AG08396 (cell line): Measurements from ENCODE around the gene ARHGAP42.

Source experiments
- DNase-seq: peaks from one replicate; pipeline ENCODE4 v3.0.0; 2012; ENCODE audit warnings: low spot score, mixed read lengths

The ARHGAP42 gene

GRCh38 chr11:100801225-100801999 is 114.3 kb downstream of the ARHGAP42 start:
- DNase-seq: no peak

- DNase-seq: no peak
Measured at GRCh38 chr11:100805506-100806199, 118.6 kb downstream of the ARHGAP42 start.

- DNase-seq: no peak
Measured at GRCh38 chr11:100806296-100806695, 119.2 kb downstream of the ARHGAP42 start.

GRCh38 chr11:100808904-100809491 is 121.9 kb downstream of the ARHGAP42 start:
- no peak for DNase-seq

GRCh38 chr11:100810146-100810545 is 123.1 kb downstream of the ARHGAP42 start:
- no peak for DNase-seq

- DNase-seq: no peak
Measured at GRCh38 chr11:100810666-100811065, 123.6 kb downstream of the ARHGAP42 start.

- no peak for DNase-seq
Measured at GRCh38 chr11:100812517-100812916, 125.4 kb downstream of the ARHGAP42 start.

GRCh38 chr11:100815787-100816330 is 128.8 kb downstream of the ARHGAP42 start:
- DNase-seq: no peak

- no peak for DNase-seq
Measured at GRCh38 chr11:100816823-100817222, 129.7 kb downstream of the ARHGAP42 start.

GRCh38 chr11:100817620-100818019 is 130.5 kb downstream of the ARHGAP42 start:
- DNase-seq: no peak

GRCh38 chr11:100820621-100821020 is 133.5 kb downstream of the ARHGAP42 start:
- no peak for DNase-seq

GRCh38 chr11:100821198-100821597 is 134.1 kb downstream of the ARHGAP42 start:
- DNase-seq: no peak

GRCh38 chr11:100823360-100823759 is 136.3 kb downstream of the ARHGAP42 start:
- DNase-seq: no peak

- DNase-seq: no peak
Measured at GRCh38 chr11:100824041-100824809, 137.1 kb downstream of the ARHGAP42 start.

- no peak for DNase-seq
Measured at GRCh38 chr11:100825626-100826025, 138.5 kb downstream of the ARHGAP42 start.

- DNase-seq: no peak
Measured at GRCh38 chr11:100827934-100828661, 141.0 kb downstream of the ARHGAP42 start.

GRCh38 chr11:100830274-100830673 is 143.2 kb downstream of the ARHGAP42 start:
- no peak for DNase-seq

- DNase-seq: peak; percentile 38
Measured at GRCh38 chr11:100830978-100831732, 144.1 kb downstream of the ARHGAP42 start.

- no peak for DNase-seq
Measured at GRCh38 chr11:100831929-100832494, 144.9 kb downstream of the ARHGAP42 start.

- no peak for DNase-seq
Measured at GRCh38 chr11:100832829-100833228, 145.7 kb downstream of the ARHGAP42 start.
